Mammary epithelial cell (primary cell): ENCODE measurements around the gene CDCA8.

Experiments used
- CTCF ChIP-seq, 2 donors: IDR thresholded peaks in 1 of 2; conservative IDR thresholded peaks in 1 of 2; 2 replicates each; pipeline ENCODE4 v1.5.1; 2011 to 2012; ENCODE audit warnings: inconsistent platforms in 2 of 2, low read length in 2 of 2, mild to moderate bottlenecking in 2 of 2, control low read depth in 1 of 2, low read depth in 1 of 2; ENCODE audit not compliant: insufficient read depth in 1 of 2; ENCODE audit errors: extremely low read depth in 1 of 2
- EZH2 ChIP-seq: IDR thresholded peaks from 2 replicates; pipeline ENCODE4 v1.6.1; 2012; ENCODE audit warnings: low read length, inconsistent platforms, borderline replicate concordance

GRCh38 chr1:37703061-37703460 lies 10.7 kb downstream of the CDCA8 start:
- no peak for TF ChIP-seq CTCF (conservative IDR thresholded peaks at IDR 0.05 in 1 of 2, IDR thresholded peaks at IDR 0.05 in 1 of 2; ENCODE audit: extremely low read depth in 1 of 2, insufficient read depth in 1 of 2, low read depth in 1 of 2, low read length in 2 of 2)
- no peak for TF ChIP-seq EZH2
